Astrocyte (in vitro differentiated cells and primary cell): ENCODE data around the gene UGT1A7.
"Not testable (repeated sequence)": the region's sequence is repeated elsewhere in the genome, so short reads cannot be mapped to it uniquely, and the experiment has no call there.

ENCODE experiments used
- EZH2 ChIP-seq: IDR thresholded peaks from 2 replicates; pipeline ENCODE4 v1.6.1; 2012; ENCODE audit warnings: mild to moderate bottlenecking, low read length, inconsistent platforms; ENCODE audit not compliant: insufficient read depth
- TF ChIP-seq, protein P1 (sequence below): IDR thresholded peaks from 2 replicates; pipeline ENCODE4 v1.5.1; 2011; ENCODE audit warnings: low read depth, mild to moderate bottlenecking, inconsistent platforms, low read length, moderate library complexity; ENCODE audit not compliant: insufficient read depth

DNA sequence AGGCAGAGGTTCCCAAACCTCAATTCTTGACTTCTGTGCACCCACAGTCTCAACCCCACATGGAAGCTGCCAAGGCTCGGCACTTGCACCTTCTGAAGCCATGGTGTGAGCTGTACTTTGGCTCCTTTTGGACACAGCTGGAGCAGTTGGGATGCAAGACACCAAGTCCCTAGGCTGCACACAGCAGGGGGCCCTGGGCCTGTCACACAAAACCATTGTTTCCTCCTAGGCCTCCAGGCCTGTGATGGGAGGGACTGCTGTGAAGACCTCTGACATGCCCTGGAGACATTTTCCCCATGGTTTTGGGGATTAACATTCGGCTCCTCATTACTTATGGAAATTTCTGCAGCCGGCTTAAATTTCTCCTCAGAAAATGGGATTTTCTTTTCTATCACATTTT is 35.7 kb upstream of the UGT1A7 start:
- TF ChIP-seq, protein P1, sequence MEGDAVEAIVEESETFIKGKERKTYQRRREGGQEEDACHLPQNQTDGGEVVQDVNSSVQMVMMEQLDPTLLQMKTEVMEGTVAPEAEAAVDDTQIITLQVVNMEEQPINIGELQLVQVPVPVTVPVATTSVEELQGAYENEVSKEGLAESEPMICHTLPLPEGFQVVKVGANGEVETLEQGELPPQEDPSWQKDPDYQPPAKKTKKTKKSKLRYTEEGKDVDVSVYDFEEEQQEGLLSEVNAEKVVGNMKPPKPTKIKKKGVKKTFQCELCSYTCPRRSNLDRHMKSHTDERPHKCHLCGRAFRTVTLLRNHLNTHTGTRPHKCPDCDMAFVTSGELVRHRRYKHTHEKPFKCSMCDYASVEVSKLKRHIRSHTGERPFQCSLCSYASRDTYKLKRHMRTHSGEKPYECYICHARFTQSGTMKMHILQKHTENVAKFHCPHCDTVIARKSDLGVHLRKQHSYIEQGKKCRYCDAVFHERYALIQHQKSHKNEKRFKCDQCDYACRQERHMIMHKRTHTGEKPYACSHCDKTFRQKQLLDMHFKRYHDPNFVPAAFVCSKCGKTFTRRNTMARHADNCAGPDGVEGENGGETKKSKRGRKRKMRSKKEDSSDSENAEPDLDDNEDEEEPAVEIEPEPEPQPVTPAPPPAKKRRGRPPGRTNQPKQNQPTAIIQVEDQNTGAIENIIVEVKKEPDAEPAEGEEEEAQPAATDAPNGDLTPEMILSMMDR, result not testable (repeated sequence)
- not testable (repeated sequence) for TF ChIP-seq EZH2
